Measurements from ENCODE around the gene PIK3AP1. TPM values are rescaled to one million over a fixed set of nuclear protein-coding genes. Genes with fewer than 3 reads are reported as not detected.

PIK3AP1 gene
- total and polyA plus RNA-seq, 4 donors: 27.3 to 137 (median 50.9) TPM

- TF ChIP-seq JUND (IDR thresholded peaks at IDR 0.05): peak in 1 of 2 donors; percentile 9
- TF ChIP-seq HNF4A (conservative IDR thresholded peaks at IDR 0.05): peak; percentile 67 to 73
- TF ChIP-seq NR2F2 (IDR thresholded peaks at IDR 0.05): no peak
- TF ChIP-seq ATF3 (IDR thresholded peaks at IDR 0.05): no peak
- TF ChIP-seq RXRA (IDR thresholded peaks at IDR 0.05): peak; percentile 4 to 6
- peak; percentile 19 for TF ChIP-seq HNF4G (IDR thresholded peaks at IDR 0.05)
- TF ChIP-seq SP1 (IDR thresholded peaks at IDR 0.05): peak; percentile 42
- H3K4me1 ChIP-seq (ENCODE audit: control insufficient read depth in 4 of 4, insufficient read depth in 4 of 4, low read length in 3 of 4): peaks cover 7 to 41% (median 32%) of the 10 kb centered on the region in 4 donors
- H3K9me3 ChIP-seq (ENCODE audit: control insufficient read depth in 4 of 4, low read length in 3 of 4): no peaks in the 10 kb centered on the region
- H3K9ac ChIP-seq (ENCODE audit: low read depth in 1 of 2, low read length in 2 of 2): no peak overlapping the region
- no peaks in the 10 kb centered on the region for H3K27me3 ChIP-seq (ENCODE audit: control insufficient read depth in 4 of 4, insufficient read depth in 4 of 4, low read length in 3 of 4)
- H3K36me3 ChIP-seq (ENCODE audit: control insufficient read depth in 4 of 4, insufficient read depth in 3 of 4, low read depth in 1 of 4, low read length in 3 of 4): peaks cover 2 to 12% (median 4%) of the 10 kb centered on the region in 4 donors
- no peak for DNase-seq (ENCODE audit: low spot score)
- no peak overlapping the region for H3K4me3 ChIP-seq (ENCODE audit: low read depth in 1 of 3, low read length in 3 of 3)
- 16% methylated on average over 1 of the region's 1 CpG for WGBS
- H3K27ac ChIP-seq (ENCODE audit: low read depth in 1 of 2, low read length in 2 of 2): peak overlapping the region; percentile 16 to 58
These were observed 83.8 kb downstream of the PIK3AP1 start for GRCh38 chr10:96636551-96636950.

DNA sequence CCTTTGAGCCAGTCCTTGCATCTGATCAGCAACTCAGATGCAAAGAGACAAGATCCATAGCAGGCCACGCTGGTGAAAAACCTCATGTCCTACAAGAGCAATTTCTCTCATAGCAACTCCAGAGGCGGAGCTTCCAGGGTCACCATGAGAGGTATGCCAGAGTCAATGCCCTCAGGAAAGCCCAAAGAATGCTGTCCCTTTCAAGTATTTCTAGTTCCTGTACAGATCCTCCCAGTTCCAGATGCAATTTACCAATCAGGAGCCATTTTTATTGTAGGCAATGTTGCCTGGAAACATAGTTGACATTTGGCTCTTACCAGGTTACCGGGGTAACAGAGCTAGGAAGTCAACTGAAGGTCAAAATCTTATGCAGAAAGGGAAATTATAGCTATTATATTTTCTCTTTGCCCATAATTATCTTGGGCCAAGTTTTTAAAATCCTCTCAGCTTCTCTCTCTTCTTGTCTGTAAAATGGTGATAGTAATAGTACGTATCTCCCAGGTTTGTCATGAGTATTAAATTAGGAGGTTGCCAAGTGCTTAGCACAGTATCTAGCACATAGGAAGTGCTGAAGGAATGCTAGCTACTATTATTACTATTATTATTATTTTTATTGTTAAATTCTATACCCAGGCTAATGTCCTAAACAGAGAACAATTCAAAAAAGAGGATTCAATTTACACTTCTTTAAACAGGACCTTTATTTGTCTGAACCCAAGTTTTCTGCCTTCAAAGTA is 87.2 kb downstream of the PIK3AP1 start:
- peaks cover 7 to 23% (median 21%) of the 10 kb centered on the region in 4 donors for H3K4me1 ChIP-seq (ENCODE audit: control insufficient read depth in 4 of 4, insufficient read depth in 4 of 4, low read length in 3 of 4)
- H3K27me3 ChIP-seq (ENCODE audit: control insufficient read depth in 4 of 4, insufficient read depth in 4 of 4, low read length in 3 of 4): no peaks in the 10 kb centered on the region
- no peak for DNase-seq (ENCODE audit: low spot score)
- no peak overlapping the region for H3K4me3 ChIP-seq (ENCODE audit: low read depth in 1 of 3, low read length in 3 of 3)
- 76% methylated on average over 4 of the region's 4 CpGs for WGBS
- H3K9me3 ChIP-seq (ENCODE audit: control insufficient read depth in 4 of 4, low read length in 3 of 4): no peaks in the 10 kb centered on the region
- peaks cover 2 to 13% (median 5%) of the 10 kb centered on the region in 4 donors for H3K36me3 ChIP-seq (ENCODE audit: control insufficient read depth in 4 of 4, insufficient read depth in 3 of 4, low read depth in 1 of 4, low read length in 3 of 4)
- no peak overlapping the region for H3K9ac ChIP-seq (ENCODE audit: low read depth in 1 of 2, low read length in 2 of 2)
- no peak overlapping the region for H3K27ac ChIP-seq (ENCODE audit: low read depth in 1 of 2, low read length in 2 of 2)
- no peak for TF ChIP-seq EGR1 (IDR thresholded peaks at IDR 0.05; ENCODE audit: low read depth in 2 of 2)
- no peak for TF ChIP-seq HNF4G (IDR thresholded peaks at IDR 0.05)
- TF ChIP-seq, protein P1, sequence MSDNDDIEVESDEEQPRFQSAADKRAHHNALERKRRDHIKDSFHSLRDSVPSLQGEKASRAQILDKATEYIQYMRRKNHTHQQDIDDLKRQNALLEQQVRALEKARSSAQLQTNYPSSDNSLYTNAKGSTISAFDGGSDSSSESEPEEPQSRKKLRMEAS (IDR thresholded peaks at IDR 0.05): no peak
- no peak for TF ChIP-seq SP1 (IDR thresholded peaks at IDR 0.05)
- TF ChIP-seq ATF3 (IDR thresholded peaks at IDR 0.05): no peak
- TF ChIP-seq CTCF (IDR thresholded peaks at IDR 0.05; ENCODE audit: low read depth, low read length, missing input control): no peak
- TF ChIP-seq FOXA2 (IDR thresholded peaks at IDR 0.05): no peak
- no peak for TF ChIP-seq RAD21 (IDR thresholded peaks at IDR 0.05)

DNA sequence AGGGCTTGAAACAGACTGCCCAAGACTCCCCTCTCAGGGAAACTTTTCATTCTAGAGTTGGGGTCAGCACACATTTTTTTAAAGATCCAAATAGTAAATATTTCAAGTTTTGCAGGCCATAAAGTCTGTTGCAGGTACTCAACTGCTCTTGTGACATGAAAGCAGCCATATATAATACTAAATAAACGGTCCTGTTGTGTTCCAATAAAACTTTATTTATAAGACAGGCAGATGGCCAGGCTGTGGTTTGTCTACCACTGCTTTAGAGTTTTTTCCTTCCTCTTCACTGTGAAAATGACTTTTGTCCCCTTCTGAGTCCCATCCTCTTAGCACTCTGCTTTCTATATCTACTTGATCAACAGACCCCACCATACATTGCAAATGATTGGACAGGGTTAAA is 93.0 kb downstream of the PIK3AP1 start:
- H3K27me3 ChIP-seq (ENCODE audit: control insufficient read depth in 4 of 4, insufficient read depth in 4 of 4, low read length in 3 of 4): no peaks in the 10 kb centered on the region
- no peak overlapping the region for H3K9ac ChIP-seq (ENCODE audit: low read depth in 1 of 2, low read length in 2 of 2)
- H3K4me1 ChIP-seq (ENCODE audit: control insufficient read depth in 4 of 4, insufficient read depth in 4 of 4, low read length in 3 of 4): no peaks in the 10 kb centered on the region
- no peak for DNase-seq (ENCODE audit: low spot score)
- WGBS: 88% methylated on average over 1 of the region's 1 CpG
- no peak overlapping the region for H3K4me3 ChIP-seq (ENCODE audit: low read depth in 1 of 3, low read length in 3 of 3)
- H3K27ac ChIP-seq (ENCODE audit: low read depth in 1 of 2, low read length in 2 of 2): no peak overlapping the region
- H3K9me3 ChIP-seq (ENCODE audit: control insufficient read depth in 4 of 4, low read length in 3 of 4): no peaks in the 10 kb centered on the region
- H3K36me3 ChIP-seq (ENCODE audit: control insufficient read depth in 4 of 4, insufficient read depth in 3 of 4, low read depth in 1 of 4, low read length in 3 of 4): peaks cover 8 to 69% (median 53%) of the 10 kb centered on the region in 4 donors
- TF ChIP-seq FOXA1 (IDR thresholded peaks at IDR 0.05): no peak
- no peak for TF ChIP-seq RAD21 (IDR thresholded peaks at IDR 0.05)
- no peak for TF ChIP-seq JUND (IDR thresholded peaks at IDR 0.05)
- no peak for TF ChIP-seq NR2F2 (IDR thresholded peaks at IDR 0.05)
- no peak for TF ChIP-seq EGR1 (IDR thresholded peaks at IDR 0.05; ENCODE audit: low read depth in 2 of 2)
- TF ChIP-seq HNF4G (IDR thresholded peaks at IDR 0.05): no peak
- TF ChIP-seq CTCF (IDR thresholded peaks at IDR 0.05; ENCODE audit: low read depth, low read length, missing input control): no peak
- no peak for TF ChIP-seq HNF4A (conservative IDR thresholded peaks at IDR 0.05)
- TF ChIP-seq ATF3 (IDR thresholded peaks at IDR 0.05): no peak
- TF ChIP-seq FOXA2 (IDR thresholded peaks at IDR 0.05): no peak
- TF ChIP-seq SP1 (IDR thresholded peaks at IDR 0.05): no peak
- no peak for TF ChIP-seq RXRA (IDR thresholded peaks at IDR 0.05)
- no peak for TF ChIP-seq YY1 (IDR thresholded peaks at IDR 0.05)
- no peak for TF ChIP-seq TAF1 (conservative IDR thresholded peaks at IDR 0.05)
- TF ChIP-seq, protein P2, sequence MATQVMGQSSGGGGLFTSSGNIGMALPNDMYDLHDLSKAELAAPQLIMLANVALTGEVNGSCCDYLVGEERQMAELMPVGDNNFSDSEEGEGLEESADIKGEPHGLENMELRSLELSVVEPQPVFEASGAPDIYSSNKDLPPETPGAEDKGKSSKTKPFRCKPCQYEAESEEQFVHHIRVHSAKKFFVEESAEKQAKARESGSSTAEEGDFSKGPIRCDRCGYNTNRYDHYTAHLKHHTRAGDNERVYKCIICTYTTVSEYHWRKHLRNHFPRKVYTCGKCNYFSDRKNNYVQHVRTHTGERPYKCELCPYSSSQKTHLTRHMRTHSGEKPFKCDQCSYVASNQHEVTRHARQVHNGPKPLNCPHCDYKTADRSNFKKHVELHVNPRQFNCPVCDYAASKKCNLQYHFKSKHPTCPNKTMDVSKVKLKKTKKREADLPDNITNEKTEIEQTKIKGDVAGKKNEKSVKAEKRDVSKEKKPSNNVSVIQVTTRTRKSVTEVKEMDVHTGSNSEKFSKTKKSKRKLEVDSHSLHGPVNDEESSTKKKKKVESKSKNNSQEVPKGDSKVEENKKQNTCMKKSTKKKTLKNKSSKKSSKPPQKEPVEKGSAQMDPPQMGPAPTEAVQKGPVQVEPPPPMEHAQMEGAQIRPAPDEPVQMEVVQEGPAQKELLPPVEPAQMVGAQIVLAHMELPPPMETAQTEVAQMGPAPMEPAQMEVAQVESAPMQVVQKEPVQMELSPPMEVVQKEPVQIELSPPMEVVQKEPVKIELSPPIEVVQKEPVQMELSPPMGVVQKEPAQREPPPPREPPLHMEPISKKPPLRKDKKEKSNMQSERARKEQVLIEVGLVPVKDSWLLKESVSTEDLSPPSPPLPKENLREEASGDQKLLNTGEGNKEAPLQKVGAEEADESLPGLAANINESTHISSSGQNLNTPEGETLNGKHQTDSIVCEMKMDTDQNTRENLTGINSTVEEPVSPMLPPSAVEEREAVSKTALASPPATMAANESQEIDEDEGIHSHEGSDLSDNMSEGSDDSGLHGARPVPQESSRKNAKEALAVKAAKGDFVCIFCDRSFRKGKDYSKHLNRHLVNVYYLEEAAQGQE (IDR thresholded peaks at IDR 0.05): no peak
- no peak for TF ChIP-seq GABPA (IDR thresholded peaks at IDR 0.05 in 1 of 2, conservative IDR thresholded peaks at IDR 0.05 in 1 of 2)
